HuH-7.5 (cell line): ENCODE measurements around the gene C2CD4B.

Source experiments
- DNase-seq: peaks from one replicate; pipeline ENCODE4 v3.0.0; 2011; ENCODE audit warnings: low spot score

C2CD4B gene

GRCh38 chr15:62118520-62119226 lies 46.4 kb downstream of the C2CD4B start:
- DNase-seq: no peak

- DNase-seq: no peak
Observed at GRCh38 chr15:62115847-62116246, 49.2 kb downstream of the C2CD4B start.
